ENCODE results near the gene TSPAN18. TPM values are rescaled to one million over a fixed set of nuclear protein-coding genes. Genes with fewer than 3 reads are reported as not detected.

Gene TSPAN18
- total RNA-seq, 1 experiment from 2014 or later: 0.77 TPM

DNA sequence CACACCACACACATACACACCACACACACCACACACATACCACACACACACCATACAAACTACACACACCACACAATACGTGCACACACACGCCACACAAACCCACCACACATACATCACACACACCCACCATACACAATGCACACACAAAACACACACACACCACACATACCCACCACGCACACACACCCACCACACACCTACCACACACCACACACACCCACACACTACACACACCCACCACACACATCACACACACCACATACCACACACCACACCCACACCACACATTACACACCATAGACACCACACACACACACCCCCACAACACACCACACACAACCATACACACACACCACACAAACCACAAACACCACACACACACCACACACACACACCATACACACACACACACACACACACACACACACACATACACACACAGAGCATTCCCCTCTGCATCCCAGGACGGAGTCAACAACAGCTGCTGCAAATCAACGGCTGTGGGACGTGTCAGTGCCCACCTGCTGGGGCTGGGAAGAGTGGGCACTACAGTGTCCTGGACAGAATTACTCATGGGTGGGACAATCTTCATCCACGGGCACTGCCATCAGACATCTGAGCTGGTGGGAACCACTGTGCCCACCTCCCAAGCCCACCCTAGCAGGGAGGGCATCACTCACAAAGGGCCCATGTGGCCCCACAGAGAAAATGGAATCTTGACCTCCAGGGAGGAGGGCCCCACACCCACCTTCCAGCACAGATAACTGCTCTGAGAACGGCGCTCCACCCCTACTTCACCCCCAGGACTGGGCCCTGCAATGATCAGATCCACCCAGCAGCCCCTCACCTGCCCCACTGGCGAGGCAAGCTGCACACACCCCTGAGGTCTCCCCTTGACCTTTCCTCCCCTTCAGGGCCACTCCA is 215.5 kb downstream of the TSPAN18 start:
- no peaks in the 10 kb centered on the region for H3K9me3 Mint-ChIP-seq (ENCODE audit: unreplicated experiment)
- intact Hi-C loops (cut with micrococcal nuclease): no loop called here
- peaks cover 6% of the 10 kb centered on the region for H3K4me1 Mint-ChIP-seq (ENCODE audit: insufficient read depth, unreplicated experiment)
- no TSS peak for BruUV-seq (replicated peaks)
- DNase-seq (ENCODE audit: unreplicated experiment): no peak
- ChIA-PET POLR2A (no interaction called here), CTCF (interaction anchor here (0.6 to 17.4 kb wide), 6 partner anchors 8 to 321 kb away, joined by 3 to 1181 read pairs (median 6); no protein-coding TSS in a partner anchor)
- H3K36me3 Mint-ChIP-seq (ENCODE audit: insufficient read depth, unreplicated experiment): no peaks in the 10 kb centered on the region
- H3K27me3 Mint-ChIP-seq (ENCODE audit: insufficient read depth, unreplicated experiment): no peaks in the 10 kb centered on the region
- TF ChIP-seq, protein P1, sequence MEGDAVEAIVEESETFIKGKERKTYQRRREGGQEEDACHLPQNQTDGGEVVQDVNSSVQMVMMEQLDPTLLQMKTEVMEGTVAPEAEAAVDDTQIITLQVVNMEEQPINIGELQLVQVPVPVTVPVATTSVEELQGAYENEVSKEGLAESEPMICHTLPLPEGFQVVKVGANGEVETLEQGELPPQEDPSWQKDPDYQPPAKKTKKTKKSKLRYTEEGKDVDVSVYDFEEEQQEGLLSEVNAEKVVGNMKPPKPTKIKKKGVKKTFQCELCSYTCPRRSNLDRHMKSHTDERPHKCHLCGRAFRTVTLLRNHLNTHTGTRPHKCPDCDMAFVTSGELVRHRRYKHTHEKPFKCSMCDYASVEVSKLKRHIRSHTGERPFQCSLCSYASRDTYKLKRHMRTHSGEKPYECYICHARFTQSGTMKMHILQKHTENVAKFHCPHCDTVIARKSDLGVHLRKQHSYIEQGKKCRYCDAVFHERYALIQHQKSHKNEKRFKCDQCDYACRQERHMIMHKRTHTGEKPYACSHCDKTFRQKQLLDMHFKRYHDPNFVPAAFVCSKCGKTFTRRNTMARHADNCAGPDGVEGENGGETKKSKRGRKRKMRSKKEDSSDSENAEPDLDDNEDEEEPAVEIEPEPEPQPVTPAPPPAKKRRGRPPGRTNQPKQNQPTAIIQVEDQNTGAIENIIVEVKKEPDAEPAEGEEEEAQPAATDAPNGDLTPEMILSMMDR (IDR thresholded peaks at IDR 0.05; ENCODE audit: unreplicated experiment): no peak
- no peak overlapping the region for H3K27ac Mint-ChIP-seq (ENCODE audit: low read depth, unreplicated experiment)
- no peak overlapping the region for H3K4me3 Mint-ChIP-seq (ENCODE audit: unreplicated experiment)

DNA sequence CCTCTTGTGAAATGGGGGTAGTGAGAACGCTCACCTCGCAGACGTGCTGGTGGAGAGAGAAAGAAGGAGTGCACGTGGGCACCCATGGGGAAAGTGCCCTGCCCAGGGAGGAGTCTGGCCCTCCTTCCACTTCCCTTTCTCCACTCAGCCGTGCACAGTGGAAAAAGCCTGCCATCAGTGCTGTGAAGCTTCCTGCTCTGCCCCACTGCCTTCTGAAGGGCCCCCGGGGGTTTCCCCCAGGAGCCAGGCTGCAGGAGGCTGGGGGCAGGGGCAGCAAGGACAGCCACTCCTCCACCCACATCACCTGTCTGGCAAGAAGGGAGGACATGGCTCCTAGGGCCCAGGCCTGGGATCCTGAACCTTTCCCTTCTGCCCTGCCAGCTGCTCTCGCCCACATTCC is 216.4 kb downstream of the TSPAN18 start:
- intact Hi-C loops (cut with micrococcal nuclease): no loop called here
- H3K4me3 Mint-ChIP-seq (ENCODE audit: unreplicated experiment): no peak overlapping the region
- no peak overlapping the region for H3K27ac Mint-ChIP-seq (ENCODE audit: low read depth, unreplicated experiment)
- no peaks in the 10 kb centered on the region for H3K36me3 Mint-ChIP-seq (ENCODE audit: insufficient read depth, unreplicated experiment)
- CTCF ChIA-PET: interaction anchor here (1.0 to 6.9 kb wide), 4 partner anchors 9 to 167 kb away, joined by 5 to 80 read pairs (median 6); no protein-coding TSS in a partner anchor
- H3K4me1 Mint-ChIP-seq (ENCODE audit: insufficient read depth, unreplicated experiment): peaks cover 6% of the 10 kb centered on the region
- POLR2A ChIA-PET: no interaction called here
- TF ChIP-seq, protein P1 (IDR thresholded peaks at IDR 0.05; ENCODE audit: unreplicated experiment): no peak
- no peaks in the 10 kb centered on the region for H3K27me3 Mint-ChIP-seq (ENCODE audit: insufficient read depth, unreplicated experiment)
- no TSS peak for BruUV-seq (replicated peaks)
- DNase-seq (ENCODE audit: unreplicated experiment): no peak
- H3K9me3 Mint-ChIP-seq (ENCODE audit: unreplicated experiment): no peaks in the 10 kb centered on the region

DNA sequence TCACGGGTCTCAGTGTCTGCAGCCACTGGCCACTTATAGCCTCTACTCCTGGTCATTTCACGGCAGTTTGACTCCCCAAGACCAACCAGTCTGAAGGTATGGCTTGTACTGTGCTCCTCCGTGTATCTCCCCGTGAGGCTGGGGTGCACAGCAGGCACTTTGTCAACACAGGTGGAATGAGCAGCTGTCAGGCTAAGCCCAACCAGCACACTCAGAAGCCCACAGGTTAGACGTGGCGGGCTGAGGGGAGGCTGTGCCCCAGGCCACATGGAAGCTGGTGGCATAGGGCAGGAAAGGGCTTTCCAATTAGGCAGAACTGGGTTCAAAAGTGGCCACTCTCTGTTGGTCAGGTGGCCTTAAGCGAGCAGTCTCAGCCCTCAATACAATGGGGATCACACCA is 216.9 kb downstream of the TSPAN18 start:
- ChIA-PET POLR2A (interaction anchor here (0.7 to 0.9 kb wide), 2 partner anchors 11 to 154 kb away, joined by 3 read pairs; no protein-coding TSS in a partner anchor), CTCF (interaction anchor here (1.5 to 6.9 kb wide), 2 partner anchors 160 to 167 kb away, joined by 5 to 80 read pairs; no protein-coding TSS in a partner anchor)
- BruUV-seq (replicated peaks): no TSS peak
- no peak for DNase-seq (ENCODE audit: unreplicated experiment)
- H3K4me3 Mint-ChIP-seq (ENCODE audit: unreplicated experiment): no peak overlapping the region
- no peaks in the 10 kb centered on the region for H3K27me3 Mint-ChIP-seq (ENCODE audit: insufficient read depth, unreplicated experiment)
- intact Hi-C loops (cut with micrococcal nuclease): no loop called here
- peaks cover 6% of the 10 kb centered on the region for H3K4me1 Mint-ChIP-seq (ENCODE audit: insufficient read depth, unreplicated experiment)
- no peaks in the 10 kb centered on the region for H3K36me3 Mint-ChIP-seq (ENCODE audit: insufficient read depth, unreplicated experiment)
- H3K9me3 Mint-ChIP-seq (ENCODE audit: unreplicated experiment): no peaks in the 10 kb centered on the region
- TF ChIP-seq, protein P1 (IDR thresholded peaks at IDR 0.05; ENCODE audit: unreplicated experiment): no peak
- no peak overlapping the region for H3K27ac Mint-ChIP-seq (ENCODE audit: low read depth, unreplicated experiment)

DNA sequence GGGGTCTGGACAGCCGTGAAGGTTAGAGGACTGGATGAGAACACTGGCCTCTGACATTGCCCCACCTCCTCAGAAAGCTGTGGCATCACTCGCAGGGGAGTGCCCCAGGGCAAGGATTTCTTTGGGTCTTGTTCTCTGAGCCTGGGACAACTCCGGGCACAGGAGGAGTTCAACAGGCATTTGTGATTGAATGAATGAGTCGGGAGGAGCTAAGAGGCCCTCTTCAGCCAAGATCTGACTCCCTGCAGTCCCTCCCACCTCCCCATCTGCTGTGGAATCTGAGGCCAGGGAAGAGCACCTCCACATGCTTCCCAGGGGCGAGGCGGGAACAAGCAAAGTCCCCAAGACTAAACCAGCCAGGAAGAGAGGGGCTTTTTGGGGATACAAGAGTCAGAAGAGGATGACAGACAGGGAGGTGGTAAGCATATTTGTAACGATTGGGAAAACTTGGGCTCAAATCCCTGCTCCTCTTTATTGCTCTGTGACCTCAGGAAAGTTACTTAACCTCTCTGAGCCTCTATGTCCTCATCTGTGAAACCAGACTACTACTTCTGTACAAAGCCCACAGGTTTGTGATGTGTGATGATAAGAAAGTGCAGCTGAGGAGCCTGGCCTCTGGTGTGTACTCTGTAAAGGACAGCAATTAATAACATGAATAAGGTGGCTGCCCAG is 217.6 kb downstream of the TSPAN18 start:
- DNase-seq (ENCODE audit: unreplicated experiment): no peak
- TF ChIP-seq, protein P1 (IDR thresholded peaks at IDR 0.05; ENCODE audit: unreplicated experiment): no peak
- no peaks in the 10 kb centered on the region for H3K9me3 Mint-ChIP-seq (ENCODE audit: unreplicated experiment)
- ChIA-PET CTCF (interaction anchor here (0.8 to 6.9 kb wide), 4 partner anchors 152 to 166 kb away, joined by 3 to 80 read pairs (median 5); no protein-coding TSS in a partner anchor), POLR2A (interaction anchor here (0.7 to 0.9 kb wide), 2 partner anchors 11 to 154 kb away, joined by 3 read pairs; no protein-coding TSS in a partner anchor)
- H3K27ac Mint-ChIP-seq (ENCODE audit: low read depth, unreplicated experiment): no peak overlapping the region
- no peak overlapping the region for H3K4me3 Mint-ChIP-seq (ENCODE audit: unreplicated experiment)
- BruUV-seq (replicated peaks): no TSS peak
- no peaks in the 10 kb centered on the region for H3K36me3 Mint-ChIP-seq (ENCODE audit: insufficient read depth, unreplicated experiment)
- intact Hi-C loops (cut with micrococcal nuclease): no loop called here
- H3K4me1 Mint-ChIP-seq (ENCODE audit: insufficient read depth, unreplicated experiment): peaks cover 6% of the 10 kb centered on the region
- no peaks in the 10 kb centered on the region for H3K27me3 Mint-ChIP-seq (ENCODE audit: insufficient read depth, unreplicated experiment)

Measured in MCF 10A (cell line).